ENCODE data around the gene PXMP4. TPM values are rescaled to one million over a fixed set of nuclear protein-coding genes. Genes with fewer than 3 reads are reported as not detected.
"Not testable (repeated sequence)": the region's sequence is repeated elsewhere in the genome, so short reads cannot be mapped to it uniquely, and the experiment has no call there.

The PXMP4 gene, protein sequence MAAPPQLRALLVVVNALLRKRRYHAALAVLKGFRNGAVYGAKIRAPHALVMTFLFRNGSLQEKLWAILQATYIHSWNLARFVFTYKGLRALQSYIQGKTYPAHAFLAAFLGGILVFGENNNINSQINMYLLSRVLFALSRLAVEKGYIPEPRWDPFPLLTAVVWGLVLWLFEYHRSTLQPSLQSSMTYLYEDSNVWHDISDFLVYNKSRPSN
- total RNA-seq = 9.2 and 11.5 TPM in 2 replicates

DNA sequence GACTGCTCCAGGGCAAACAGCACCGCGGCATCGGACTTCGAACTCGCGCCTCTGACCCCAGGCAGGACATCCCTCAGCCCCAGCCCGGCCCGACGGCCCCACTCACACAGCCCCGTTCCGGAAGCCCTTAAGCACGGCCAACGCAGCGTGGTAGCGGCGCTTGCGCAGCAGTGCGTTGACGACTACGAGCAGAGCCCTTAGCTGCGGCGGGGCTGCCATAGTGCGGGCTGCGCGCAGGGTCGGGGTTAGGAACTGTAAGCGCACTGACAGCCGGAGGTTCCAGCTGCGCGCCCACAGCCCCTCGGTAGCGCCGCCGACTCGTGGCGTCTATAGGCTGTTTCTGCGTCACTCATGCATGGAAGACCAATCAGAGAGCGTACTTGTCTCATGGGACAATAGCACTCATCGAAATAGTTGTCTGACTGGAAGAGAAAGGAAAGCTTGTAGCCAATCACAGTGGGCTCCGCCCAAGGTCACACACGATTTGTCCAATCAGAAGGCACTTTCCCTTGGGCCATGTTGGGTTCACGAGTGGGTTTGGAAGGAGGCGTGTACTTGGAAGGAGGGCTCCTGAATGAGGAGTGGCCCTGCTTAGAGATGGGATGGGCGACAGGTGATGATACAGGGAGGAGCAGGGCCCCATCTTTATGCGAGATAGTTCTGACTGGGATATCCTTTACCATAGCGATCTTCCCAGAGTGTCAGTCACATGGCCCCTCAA lies at the start of gene PXMP4:
Gene PXMP4, minus strand, starts transcription at position 322 of the 721 bp plus-strand sequence. Its CDS starts 103 bp downstream, at position 219.
- peak; percentile 96 for DNase-seq (ENCODE audit: extremely low read depth, low read depth, low spot score)

DNA sequence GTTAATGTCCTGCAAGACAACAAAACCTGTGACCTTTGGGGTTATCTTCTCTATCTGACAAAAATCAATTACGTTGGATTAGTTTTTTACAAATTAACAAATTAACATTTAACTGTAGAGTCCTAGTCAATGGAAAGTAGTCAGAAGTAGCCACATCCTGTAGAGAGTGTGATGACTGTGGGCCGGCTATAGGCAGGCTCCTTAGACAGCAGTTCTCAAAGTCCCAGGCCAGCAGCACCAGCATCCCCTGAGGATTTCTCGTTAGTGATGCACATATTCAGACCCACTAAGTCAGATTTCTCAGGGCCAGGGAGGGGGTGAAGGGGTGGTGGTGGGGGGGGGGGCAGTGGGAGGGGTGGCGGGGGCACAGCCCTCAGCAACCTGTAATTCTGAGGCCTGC lies 48.9 kb upstream of the PXMP4 start:
- no peak for DNase-seq (ENCODE audit: extremely low read depth, low read depth, low spot score)

DNA sequence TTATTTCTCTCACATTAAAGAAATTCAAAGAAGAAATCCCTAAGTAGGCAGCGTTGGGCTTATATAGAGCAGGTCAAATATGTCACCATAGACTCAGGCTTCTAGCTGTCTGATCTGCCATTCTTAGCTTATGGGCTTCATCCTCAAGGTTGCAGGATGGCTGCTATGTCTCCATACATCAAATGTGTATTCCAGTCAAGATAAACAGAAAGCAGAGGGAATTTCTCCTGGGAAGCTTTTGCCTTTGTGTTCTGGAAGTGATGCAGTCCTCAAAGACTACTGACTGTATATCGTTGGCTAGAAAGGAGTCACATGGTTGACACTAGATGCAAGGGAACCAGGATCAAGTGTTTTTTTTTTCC lies 47.6 kb upstream of the PXMP4 start:
- no peak for DNase-seq (ENCODE audit: extremely low read depth, low read depth, low spot score)

DNA sequence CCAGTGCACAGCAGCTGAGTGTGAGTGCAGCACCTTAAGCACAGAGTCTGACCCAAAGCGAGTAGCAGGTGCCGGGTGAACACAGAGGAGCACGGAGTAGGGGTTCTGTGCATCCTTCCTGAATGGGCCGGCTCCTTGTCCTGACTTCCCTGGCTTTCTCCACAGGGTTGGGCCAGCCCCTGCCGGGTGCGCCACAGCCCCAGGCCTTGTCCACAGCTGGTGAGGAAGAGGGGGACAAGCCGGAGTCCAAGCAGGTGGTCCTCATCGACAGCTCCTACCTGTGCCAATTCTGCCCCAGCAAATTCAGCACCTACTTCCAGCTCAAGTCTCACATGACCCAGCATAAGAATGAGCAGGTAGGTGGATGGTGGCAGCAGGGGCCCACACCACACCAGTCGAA lies 46.6 kb upstream of the PXMP4 start:
- DNase-seq (ENCODE audit: extremely low read depth, low read depth, low spot score) = no peak

DNA sequence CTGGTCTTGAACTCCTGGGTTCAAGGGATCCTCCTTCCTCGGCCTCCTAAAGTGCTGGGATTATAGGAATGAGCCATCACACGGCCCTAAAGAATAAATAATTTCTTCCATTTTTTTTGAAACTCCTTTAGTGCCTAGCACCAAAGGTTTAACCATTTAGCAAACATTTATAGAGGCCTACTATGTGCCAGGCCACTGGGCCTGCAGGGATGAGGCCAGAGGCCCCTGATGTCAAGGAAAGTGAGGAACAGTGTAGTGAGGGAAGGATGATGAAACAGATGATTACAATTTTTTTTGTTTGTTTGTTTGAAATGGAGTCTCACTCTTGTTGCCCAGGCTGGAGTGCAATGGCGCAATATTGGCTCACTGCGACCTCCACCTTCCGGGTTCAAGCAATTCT lies 45.5 kb upstream of the PXMP4 start:
- no peak for DNase-seq (ENCODE audit: extremely low read depth, low read depth, low spot score)

DNA sequence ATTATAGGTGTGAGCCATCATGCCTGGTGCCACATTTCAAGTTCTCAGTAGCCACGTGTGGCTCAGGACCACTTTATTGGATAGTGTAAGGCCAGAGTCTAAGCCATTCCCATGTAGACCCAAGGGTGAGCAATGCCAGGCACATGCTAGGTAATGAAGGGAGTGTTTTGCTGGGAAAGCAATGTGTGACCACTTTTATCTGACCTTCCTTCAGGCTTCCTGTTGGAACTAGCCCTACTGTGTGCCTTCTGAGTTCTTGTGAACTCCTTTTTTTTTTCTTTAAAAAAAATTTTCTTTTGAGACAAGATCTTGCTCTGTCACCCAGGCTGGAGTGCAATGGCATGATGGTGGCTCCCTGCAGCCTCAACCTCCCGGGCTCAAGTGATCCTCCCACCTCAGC lies 45.0 kb upstream of the PXMP4 start:
- no peak for DNase-seq (ENCODE audit: extremely low read depth, low read depth, low spot score)

DNA sequence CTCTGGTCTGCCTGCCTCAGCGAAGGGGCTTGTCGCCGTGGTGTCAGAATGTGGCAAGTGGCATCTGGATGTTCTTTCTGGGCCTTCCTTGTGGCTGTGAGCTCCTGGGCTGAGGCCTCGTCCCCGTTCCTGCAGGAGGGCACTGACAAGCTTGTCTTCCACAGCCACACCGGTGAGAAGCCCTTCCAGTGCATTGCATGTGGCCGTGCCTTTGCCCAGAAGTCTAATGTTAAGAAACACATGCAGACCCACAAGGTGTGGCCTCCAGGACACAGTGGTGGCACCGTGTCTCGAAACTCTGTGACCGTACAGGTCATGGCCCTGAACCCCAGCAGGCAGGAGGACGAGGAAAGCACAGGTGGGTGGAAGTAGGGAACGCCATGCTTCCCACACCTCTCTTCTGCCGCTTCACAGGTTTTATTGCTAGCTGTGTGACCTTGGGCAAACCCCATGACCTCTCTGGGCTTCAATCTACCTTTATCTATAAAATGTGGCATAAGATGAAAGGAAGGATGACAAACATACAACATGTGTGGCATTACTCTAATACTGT lies 41.7 kb upstream of the PXMP4 start:
- DNase-seq (ENCODE audit: extremely low read depth, low read depth, low spot score) = no peak

DNA sequence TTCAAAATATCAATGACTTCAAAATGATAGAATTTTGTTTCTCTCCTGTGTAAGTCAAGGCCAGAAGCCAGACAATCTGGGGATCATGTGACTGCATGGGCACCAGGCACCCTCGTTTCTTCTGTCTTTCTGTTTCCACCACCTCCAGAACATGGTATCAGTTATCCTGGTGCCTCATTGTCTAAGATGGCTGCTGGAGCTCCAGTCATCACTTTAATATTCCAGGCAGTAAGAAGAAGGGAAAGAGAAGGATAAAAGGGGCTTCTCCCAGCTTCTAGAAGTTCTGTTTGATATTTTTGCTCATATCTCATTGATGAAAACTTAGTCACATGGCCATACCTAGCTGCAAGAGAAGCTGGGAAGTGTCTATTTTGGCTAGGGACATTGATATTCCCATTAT lies 37.3 kb upstream of the PXMP4 start:
- DNase-seq (ENCODE audit: extremely low read depth, low read depth, low spot score) = no peak

DNA sequence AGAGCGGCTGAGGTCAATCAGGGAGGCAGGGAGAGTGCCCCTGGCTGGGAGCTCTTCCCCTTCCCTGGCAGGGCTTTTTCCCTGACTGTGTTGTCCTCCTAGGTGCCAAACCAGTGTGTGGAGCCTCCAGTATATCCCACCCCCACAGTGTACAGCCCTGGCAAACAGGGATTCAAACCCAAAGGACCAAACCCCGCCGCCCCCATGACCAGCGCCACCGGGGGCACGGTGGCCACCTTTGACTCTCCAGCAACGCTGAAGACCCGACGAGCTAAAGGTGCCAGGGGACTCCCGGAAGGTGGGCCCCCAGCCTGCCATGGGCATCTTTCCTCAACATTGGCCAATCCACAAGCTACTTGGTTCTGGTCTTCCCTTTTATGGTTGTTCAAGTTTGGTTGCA lies 36.9 kb upstream of the PXMP4 start:
- no peak for DNase-seq (ENCODE audit: extremely low read depth, low read depth, low spot score)

DNA sequence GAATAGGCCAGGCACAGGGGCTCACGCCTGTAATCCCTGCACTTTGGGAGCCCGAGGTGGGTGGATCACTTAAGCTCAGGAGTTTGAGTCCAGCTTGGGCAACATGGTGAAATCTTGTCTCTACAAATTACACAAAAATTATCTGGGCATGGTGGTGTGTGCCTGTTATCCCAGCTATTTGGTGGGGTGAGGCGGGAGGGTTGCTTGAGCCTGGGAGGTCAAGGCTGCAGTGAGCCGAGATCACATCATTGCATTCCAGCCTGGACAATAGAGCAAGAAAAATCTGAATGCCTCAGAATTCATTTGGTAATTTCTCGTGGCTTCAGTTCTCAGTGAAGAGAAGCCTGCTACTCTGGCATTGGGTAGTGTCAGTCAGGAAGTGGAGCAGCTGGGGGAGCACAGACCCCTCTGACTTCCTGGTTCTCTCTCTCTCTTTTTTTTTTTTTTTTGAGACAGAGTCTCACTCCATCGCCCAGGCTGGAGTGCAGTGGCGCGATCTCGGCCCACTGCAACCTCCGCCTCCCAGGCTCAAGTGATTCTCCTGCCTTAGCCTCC lies 35.9 kb upstream of the PXMP4 start:
- DNase-seq (ENCODE audit: extremely low read depth, low read depth, low spot score) = not testable (repeated sequence)

DNA sequence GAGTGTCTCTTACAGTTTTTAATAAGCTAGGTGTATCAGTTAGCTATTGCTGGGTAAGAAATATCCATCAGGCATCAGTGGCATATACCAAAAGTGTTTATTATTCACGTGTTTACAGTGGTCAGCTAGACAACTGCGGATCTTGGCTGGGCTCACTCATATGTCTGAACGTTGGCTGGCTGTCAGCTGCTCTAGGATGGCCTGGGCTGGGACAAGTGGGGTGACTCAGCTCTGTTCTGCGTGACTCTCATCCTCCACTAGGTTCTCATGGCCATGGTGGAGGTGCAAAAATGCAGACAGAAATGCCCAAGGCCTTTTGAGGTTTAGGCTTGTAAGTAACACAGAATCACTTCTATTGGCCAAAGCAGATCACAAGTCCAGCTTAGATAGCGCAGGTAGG lies 33.7 kb upstream of the PXMP4 start:
- DNase-seq (ENCODE audit: extremely low read depth, low read depth, low spot score) = no peak

DNA sequence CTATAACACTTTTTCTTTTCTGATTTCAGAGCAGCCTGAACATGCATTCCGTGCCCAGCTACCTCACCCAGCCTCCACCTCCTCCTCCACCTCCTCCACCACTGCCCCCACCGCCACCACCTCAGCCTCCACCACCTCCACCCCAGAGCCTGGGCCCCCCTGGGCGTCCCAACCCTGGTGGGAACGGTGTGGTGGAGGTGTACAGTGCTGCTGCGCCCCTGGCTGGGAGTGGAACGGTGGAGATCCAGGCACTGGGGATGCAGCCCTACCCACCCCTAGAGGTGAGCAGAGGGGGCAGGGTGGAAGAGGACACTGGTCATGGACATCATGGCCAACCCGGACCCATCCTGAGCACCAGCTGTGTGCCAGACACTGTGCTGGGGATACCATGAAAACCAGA lies 33.0 kb upstream of the PXMP4 start:
- DNase-seq (ENCODE audit: extremely low read depth, low read depth, low spot score) = no peak

DNA sequence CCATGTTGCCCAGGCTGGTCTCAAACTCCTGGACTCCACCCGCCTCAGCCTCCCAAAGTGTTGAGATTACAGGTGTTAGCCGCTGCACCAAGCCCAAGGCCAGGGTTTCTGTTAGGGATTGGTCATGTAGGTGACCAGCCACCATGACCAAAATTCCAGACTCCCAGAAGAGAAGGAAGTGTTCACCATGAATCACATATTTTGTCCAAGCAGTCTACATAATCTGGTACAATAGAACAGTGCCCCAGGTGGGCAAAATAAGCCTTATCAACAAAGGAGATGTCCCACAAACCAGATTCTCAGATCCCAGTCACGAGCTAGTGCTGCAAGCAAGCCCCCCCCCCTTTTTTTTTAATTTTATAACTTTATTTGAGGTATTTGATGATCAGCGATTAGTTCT lies 31.7 kb upstream of the PXMP4 start:
- no peak for DNase-seq (ENCODE audit: extremely low read depth, low read depth, low spot score)

DNA sequence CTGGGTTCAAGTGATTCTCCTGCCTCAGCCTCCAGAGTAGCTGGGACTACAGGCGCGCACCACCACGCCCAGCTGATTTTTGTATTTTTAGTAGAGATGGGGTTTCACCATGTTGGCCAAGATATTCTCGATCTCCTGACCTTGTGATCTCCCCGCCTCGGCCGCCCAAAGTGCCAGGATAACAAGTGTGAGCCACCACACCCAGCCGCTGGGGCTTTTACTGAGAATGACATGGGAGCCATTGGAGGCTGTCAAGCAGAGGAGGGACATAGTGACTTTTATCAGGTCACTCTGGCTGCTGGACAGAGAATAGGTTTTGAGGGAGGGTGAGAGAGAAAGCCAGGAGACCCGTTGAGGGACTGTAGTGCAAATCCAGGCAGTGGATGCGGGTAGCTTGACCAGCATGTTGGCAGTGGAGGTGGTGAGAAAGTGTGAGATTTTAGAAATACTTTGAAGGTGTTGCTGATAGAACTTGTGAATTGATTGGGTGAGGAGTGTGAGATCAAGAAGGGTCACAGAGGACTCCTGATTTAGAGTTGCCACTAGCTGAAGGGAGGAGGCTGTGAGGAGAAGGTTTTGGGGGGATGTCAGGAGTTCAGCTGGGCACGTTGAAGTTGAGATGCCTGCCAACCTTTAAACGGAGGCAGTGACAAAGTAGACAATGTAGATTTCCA lies 26.4 kb upstream of the PXMP4 start:
- DNase-seq (ENCODE audit: extremely low read depth, low read depth, low spot score) = no peak

DNA sequence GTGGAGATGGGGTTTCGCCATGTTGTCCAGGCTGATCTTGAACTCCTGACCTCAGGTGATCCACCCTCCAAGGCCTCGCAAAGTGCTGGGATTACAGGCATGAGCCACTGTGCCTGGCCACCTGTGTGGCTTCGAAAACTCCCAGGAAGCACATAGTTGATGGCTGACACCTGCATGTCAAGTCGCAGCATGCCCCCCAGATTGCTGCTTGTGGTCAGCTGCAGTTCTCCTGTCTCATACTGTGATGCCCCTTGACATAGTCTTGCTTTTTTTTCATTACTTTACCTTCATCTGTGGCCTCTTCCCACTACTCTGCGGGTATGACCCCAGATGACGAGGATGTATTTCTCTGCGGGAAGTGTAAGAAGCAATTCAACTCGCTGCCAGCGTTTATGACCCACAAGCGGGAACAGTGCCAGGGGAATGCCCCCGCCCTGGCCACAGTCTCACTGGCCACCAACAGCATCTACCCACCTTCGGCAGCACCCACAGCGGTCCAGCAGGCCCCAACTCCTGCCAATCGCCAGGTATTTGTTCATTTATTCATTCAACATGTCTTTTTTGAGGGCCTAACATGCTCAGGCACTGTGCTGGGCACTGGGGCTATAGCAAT lies 24.8 kb upstream of the PXMP4 start:
- DNase-seq (ENCODE audit: extremely low read depth, low read depth, low spot score) = no peak

DNA sequence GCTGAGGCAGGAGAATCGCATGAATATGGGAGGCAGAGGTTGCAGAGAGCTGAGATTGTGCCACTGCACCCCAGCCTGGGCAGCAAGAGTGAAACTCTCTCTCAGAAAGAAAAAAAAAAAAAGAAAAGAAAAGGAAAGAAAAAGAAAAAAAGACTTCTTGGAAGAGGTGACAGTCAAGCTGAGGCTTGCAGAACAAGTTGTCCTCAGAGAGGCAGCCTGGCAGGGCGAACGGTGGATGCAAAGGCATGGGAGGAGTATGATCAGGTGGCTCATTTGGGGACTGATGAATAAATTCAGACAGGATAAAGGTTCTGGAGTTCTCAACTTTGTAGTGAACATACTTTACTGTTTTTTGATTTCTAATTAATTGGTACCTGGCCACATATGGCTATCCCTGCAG lies 24.1 kb upstream of the PXMP4 start:
- no peak for DNase-seq (ENCODE audit: extremely low read depth, low read depth, low spot score)

DNA sequence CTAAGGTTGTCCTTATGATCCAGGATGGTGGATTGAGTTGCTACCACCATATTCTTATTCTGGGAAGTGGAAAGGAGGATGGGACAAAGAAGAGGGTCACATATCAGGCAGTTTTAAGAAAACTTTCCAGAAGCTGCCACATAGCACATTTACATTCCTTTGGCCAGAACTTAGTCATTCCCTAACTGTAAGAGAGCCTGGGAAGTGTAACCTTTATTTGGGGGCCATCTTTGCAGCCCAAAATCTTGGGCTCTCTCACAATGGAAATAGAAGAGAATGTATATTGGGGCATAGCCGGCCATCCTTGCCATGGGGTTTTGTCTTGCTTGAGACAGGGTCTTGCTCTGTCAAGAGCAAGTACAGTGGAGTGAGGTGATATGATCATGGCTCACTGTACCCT lies 20.1 kb upstream of the PXMP4 start:
- DNase-seq (ENCODE audit: extremely low read depth, low read depth, low spot score) = no peak

DNA sequence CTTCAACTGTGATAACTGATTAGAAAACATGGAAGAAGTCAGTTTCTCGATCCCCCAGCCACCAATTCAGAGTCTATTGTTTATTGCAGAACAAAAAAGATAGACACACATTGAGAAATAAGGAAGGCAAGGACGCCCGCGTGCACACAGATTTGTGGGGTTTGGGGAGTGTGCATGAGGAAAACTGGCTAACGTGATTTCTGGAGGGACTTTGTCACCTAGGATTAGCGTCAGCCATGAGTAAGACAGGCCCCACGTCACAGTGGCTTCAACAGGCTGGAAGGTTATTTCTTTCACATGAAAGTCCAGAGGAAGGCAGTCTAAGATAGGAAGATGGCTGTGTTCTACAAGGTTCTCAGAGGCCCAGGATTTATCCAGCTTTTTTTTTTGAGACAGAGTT lies 19.4 kb upstream of the PXMP4 start:
- no peak for DNase-seq (ENCODE audit: extremely low read depth, low read depth, low spot score)

DNA sequence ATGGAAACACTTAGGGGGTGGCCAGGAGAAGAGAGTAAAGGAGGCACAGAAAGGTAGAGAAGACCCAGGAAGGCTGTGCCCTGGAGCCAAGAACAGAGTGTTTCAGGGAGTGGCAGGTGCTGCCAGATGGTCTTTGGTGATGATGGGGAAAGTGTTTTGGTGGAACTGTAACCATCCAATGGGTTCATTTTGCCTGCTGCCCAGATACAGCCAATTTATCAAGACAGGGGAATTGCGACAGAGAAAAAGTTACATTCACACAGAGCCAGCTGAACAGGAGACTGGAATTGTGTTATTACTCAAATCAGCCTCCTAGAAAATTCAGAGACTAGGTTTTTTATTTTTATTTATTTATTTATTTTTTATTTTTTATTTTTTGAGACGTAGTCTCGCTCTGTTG lies 16.9 kb upstream of the PXMP4 start:
- no peak for DNase-seq (ENCODE audit: extremely low read depth, low read depth, low spot score)

DNA sequence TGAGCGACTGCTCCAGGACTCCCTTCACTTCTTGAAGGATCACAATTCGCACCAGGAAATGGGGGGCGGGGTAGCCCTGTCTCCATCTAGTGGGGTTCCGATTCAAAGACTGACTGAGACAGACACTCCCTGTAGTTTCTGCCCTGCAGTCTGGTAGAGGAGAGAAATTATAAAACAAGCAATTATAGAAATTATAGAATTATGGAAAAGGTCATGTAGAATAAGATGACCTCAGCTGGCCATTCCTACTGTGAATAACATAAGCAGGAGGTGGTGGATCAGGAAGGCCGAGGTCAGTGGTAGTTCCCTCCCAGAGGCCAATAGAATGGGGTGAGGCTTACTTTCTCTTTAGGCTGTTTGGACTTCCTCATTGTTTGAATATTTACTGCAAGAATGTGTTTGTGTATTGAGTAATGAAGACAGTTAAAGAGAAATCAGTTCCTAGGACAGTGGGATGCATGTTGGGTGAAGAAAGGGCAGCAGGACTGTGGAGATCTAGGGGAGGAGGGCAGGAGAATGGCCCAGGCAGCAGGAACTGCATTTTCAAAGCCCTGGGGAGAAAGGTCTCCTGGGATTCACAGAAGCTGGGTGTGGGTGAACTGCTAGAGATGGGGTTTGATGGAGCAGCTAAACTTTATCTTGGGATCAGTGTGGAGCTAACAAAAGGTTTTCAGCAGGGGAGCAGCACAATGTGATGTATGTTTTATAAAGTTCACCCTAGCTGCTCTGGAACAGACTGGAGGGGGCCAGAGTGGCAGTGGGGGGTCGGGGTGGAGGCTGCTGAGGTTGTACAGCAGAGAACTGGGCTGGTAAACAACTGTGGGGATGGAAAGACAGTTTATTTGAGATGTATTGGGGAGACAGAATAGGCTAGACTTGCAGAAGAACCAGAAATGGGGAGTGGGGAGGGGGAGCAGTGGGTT lies 13.8 kb upstream of the PXMP4 start:
- DNase-seq (ENCODE audit: extremely low read depth, low read depth, low spot score) = no peak
